ENCODE results near the gene CPSF4L.

DNA sequence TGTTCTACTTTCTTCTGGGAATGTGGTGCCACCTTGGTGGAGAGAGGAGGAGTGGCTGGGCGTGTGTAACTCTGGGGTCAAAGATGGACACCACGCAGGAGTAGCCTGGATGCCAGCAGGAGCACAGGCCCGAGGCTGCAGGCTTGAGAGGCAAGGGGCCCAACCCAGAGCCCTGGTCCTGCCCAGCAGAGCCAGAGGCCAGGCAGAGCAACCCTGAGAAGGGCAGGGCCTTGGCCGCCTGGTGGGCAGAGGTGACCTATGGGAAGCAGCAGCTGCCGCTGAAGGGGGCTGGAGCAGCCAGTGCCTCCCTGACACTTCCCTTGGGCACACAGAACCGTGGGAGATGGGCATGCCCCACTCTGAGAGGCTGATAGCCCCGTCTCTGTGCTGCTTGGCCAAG, 18.0 kb upstream of the CPSF4L start:
- no peak for TF ChIP-seq POLR2AphosphoS5 (IDR thresholded peaks at IDR 0.05; ENCODE audit: low read depth, low read length)
- no peak for TF ChIP-seq POLR2A (IDR thresholded peaks at IDR 0.05; ENCODE audit: low read depth, low read length)

Measured in GM12892 (cell line).